Mammary epithelial cell (primary cell): ENCODE measurements around the gene ROBO1.

Experiments
- CTCF ChIP-seq, 2 donors: IDR thresholded peaks in 1 of 2; conservative IDR thresholded peaks in 1 of 2; 2 replicates each; pipeline ENCODE4 v1.5.1; 2011 to 2012; ENCODE audit warnings: inconsistent platforms in 2 of 2, low read length in 2 of 2, mild to moderate bottlenecking in 2 of 2, control low read depth in 1 of 2, low read depth in 1 of 2; ENCODE audit not compliant: insufficient read depth in 1 of 2; ENCODE audit errors: extremely low read depth in 1 of 2
- EZH2 ChIP-seq: IDR thresholded peaks from 2 replicates; pipeline ENCODE4 v1.6.1; 2012; ENCODE audit warnings: low read length, inconsistent platforms, borderline replicate concordance

- TF ChIP-seq EZH2, result no peak
- TF ChIP-seq CTCF (conservative IDR thresholded peaks at IDR 0.05 in 1 of 2, IDR thresholded peaks at IDR 0.05 in 1 of 2; ENCODE audit: extremely low read depth in 1 of 2, insufficient read depth in 1 of 2, low read depth in 1 of 2, low read length in 2 of 2), result peak; percentile 56
Measured at GRCh38 chr3:79521221-79521848, 246.5 kb downstream of the ROBO1 start.
